ENCODE data around the gene HEMK1. TPM values are rescaled to one million over a fixed set of nuclear protein-coding genes. Genes with fewer than 3 reads are reported as not detected.

HEMK1 gene
- polyA plus RNA-seq, 2 of the 4 experiments (the other 2 are of a cell fraction): 4.3 to 4.7 TPM

DNA sequence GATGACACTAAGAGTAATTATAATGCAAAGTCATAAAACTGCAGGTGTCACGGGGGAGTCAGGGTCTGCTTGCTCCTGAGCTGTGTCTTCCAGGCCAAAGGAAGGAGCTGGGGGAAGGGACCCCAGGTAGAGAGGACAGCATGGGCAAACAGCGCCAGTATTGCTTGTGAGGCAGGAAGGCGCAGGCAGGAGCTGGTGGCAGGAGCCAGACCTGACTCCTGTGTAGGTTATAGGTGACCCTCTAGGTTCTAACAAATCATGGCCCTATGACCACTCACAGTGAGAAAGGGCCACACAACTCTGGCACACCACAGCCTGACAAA lies 40.4 kb downstream of the HEMK1 start:
- no peaks in the 10 kb centered on the region for H3K9me3 ChIP-seq
- no peak for DNase-seq (ENCODE audit: low read depth in 1 of 2, low spot score in 1 of 2)
- H3K4me1 ChIP-seq: peaks cover 25% of the 10 kb centered on the region
- no peak overlapping the region for H3K27ac ChIP-seq
- no peak for FAIRE-seq
- TF ChIP-seq EP300 (IDR thresholded peaks at IDR 0.05): no peak
- no peak for TF ChIP-seq KDM1A (IDR thresholded peaks at IDR 0.05; ENCODE audit: low read depth)
- no peak for TF ChIP-seq HOXB5 (CRISPR knock-in tag; IDR thresholded peaks at IDR 0.05)
- no peak for TF ChIP-seq HOXB13 (CRISPR knock-in tag; IDR thresholded peaks at IDR 0.05; ENCODE audit: low read depth)
- ATAC-seq: no peak
- H3K4me2 ChIP-seq: no peak overlapping the region
- ChIA-PET CTCF (interaction anchor here (1.3 to 18.5 kb wide), 3 partner anchors 21 to 59 kb away, joined by 3 to 375 read pairs (median 3); partner anchors contain the start of genes C3orf18 and HEMK1), POLR2A (interaction anchor here (1.0 kb wide), 1 partner anchor 40 kb away, joined by 4 read pairs; the partner anchor contains the start of gene HEMK1)
- 90% methylated on average over 3 of the region's 3 CpGs for WGBS (ENCODE audit: missing lambda C conversion rate)
- no peak overlapping the region for H3K4me3 ChIP-seq

DNA sequence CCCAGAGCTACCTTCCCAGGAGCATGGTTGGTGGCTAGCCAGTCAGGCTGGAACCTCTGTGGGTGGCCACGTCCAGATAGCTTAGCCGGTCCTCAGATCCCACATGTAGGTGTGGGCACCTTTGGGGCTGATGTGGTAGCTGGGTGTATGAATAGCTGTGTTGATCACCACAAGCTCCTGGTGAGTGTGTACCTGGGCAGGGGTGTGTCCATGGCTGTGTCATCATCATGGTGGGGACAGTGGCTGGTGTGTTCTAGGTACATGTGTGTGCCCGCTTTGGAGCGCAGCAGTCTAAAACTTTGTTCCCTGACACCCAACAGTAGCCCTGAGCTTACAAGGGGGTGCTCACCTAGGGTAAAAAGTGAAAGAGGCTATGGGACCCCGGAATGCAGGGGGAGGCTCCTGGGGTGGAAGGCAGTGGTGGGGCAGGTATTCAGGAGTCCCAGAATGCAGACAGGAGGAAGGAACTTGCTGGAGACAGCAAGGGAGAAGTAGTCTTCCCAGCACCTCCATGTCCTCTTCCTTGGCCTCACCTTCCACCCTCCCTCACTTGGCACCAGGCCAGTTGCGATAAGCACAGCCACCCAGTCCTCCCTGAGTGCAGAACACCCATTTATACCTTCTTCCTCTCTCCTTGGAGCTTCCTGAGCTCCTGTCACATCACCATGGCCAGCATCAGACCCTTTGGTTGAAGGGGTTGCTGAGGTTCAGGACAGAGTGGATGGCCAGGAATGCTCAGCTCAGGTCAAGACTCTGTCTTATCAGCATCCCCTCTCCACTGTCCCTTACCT lies 41.1 kb downstream of the HEMK1 start:
- no peak for TF ChIP-seq TFCP2L1 (CRISPR knock-in tag; IDR thresholded peaks at IDR 0.05)
- TF ChIP-seq CHD2 (IDR thresholded peaks at IDR 0.05; ENCODE audit: low read length, partially characterized antibody): no peak
- TF ChIP-seq, protein P1, sequence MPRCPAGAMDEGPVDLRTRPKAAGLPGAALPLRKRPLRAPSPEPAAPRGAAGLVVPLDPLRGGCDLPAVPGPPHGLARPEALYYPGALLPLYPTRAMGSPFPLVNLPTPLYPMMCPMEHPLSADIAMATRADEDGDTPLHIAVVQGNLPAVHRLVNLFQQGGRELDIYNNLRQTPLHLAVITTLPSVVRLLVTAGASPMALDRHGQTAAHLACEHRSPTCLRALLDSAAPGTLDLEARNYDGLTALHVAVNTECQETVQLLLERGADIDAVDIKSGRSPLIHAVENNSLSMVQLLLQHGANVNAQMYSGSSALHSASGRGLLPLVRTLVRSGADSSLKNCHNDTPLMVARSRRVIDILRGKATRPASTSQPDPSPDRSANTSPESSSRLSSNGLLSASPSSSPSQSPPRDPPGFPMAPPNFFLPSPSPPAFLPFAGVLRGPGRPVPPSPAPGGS (IDR thresholded peaks at IDR 0.05): no peak
- TF ChIP-seq FOXS1 (CRISPR knock-in tag; IDR thresholded peaks at IDR 0.05): no peak
- TF ChIP-seq RARB (CRISPR knock-in tag; IDR thresholded peaks at IDR 0.05): no peak
- no peak for TF ChIP-seq BHLHE40 (IDR thresholded peaks at IDR 0.05; ENCODE audit: low read depth, low read length)
- no peak for TF ChIP-seq CBX2 (IDR thresholded peaks at IDR 0.05; ENCODE audit: borderline replicate concordance, low read depth)
- no peak for TF ChIP-seq JUN (IDR thresholded peaks at IDR 0.05)
- no peak for TF ChIP-seq HEYL (CRISPR knock-in tag; IDR thresholded peaks at IDR 0.05)
- no peak for TF ChIP-seq ZNF302 (CRISPR knock-in tag; IDR thresholded peaks at IDR 0.05)
- TF ChIP-seq, protein P2, sequence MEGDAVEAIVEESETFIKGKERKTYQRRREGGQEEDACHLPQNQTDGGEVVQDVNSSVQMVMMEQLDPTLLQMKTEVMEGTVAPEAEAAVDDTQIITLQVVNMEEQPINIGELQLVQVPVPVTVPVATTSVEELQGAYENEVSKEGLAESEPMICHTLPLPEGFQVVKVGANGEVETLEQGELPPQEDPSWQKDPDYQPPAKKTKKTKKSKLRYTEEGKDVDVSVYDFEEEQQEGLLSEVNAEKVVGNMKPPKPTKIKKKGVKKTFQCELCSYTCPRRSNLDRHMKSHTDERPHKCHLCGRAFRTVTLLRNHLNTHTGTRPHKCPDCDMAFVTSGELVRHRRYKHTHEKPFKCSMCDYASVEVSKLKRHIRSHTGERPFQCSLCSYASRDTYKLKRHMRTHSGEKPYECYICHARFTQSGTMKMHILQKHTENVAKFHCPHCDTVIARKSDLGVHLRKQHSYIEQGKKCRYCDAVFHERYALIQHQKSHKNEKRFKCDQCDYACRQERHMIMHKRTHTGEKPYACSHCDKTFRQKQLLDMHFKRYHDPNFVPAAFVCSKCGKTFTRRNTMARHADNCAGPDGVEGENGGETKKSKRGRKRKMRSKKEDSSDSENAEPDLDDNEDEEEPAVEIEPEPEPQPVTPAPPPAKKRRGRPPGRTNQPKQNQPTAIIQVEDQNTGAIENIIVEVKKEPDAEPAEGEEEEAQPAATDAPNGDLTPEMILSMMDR (IDR thresholded peaks at IDR 0.05): no peak
- TF ChIP-seq GATA3 (IDR thresholded peaks at IDR 0.05; ENCODE audit: borderline replicate concordance): no peak
- TF ChIP-seq RNF2 (IDR thresholded peaks at IDR 0.05; ENCODE audit: borderline replicate concordance, low read depth): no peak
- TF ChIP-seq, protein P3, sequence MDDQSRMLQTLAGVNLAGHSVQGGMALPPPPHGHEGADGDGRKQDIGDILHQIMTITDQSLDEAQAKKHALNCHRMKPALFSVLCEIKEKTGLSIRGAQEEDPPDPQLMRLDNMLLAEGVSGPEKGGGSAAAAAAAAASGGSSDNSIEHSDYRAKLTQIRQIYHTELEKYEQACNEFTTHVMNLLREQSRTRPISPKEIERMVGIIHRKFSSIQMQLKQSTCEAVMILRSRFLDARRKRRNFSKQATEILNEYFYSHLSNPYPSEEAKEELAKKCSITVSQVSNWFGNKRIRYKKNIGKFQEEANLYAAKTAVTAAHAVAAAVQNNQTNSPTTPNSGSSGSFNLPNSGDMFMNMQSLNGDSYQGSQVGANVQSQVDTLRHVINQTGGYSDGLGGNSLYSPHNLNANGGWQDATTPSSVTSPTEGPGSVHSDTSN (IDR thresholded peaks at IDR 0.05): no peak
- no peak for TF ChIP-seq SMC3 (IDR thresholded peaks at IDR 0.05)
- TF ChIP-seq TP53 (CRISPR knock-in tag; IDR thresholded peaks at IDR 0.05): no peak
- TF ChIP-seq, protein P4, sequence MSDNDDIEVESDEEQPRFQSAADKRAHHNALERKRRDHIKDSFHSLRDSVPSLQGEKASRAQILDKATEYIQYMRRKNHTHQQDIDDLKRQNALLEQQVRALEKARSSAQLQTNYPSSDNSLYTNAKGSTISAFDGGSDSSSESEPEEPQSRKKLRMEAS (IDR thresholded peaks at IDR 0.05): no peak
- ChIA-PET CTCF (interaction anchor here (1.3 to 18.5 kb wide), 4 partner anchors 22 to 776 kb away, joined by 3 to 375 read pairs (median 54); partner anchors contain the start of genes C3orf18, HEMK1 and MANF), POLR2A (interaction anchor here (1.0 kb wide), 1 partner anchor 41 kb away, joined by 4 read pairs; the partner anchor contains the start of gene HEMK1)
- no peak overlapping the region for H3K27ac ChIP-seq
- peak overlapping the region; percentile 97 for H3K4me2 ChIP-seq
- FAIRE-seq: no peak
- H3K4me3 ChIP-seq: no peak overlapping the region; the same call in 2 of the 3 replicates
- H3K4me1 ChIP-seq: peaks cover 21% of the 10 kb centered on the region
- no peak for ATAC-seq
- no peak for DNase-seq (ENCODE audit: low read depth in 1 of 2, low spot score in 1 of 2)
- no peaks in the 10 kb centered on the region for H3K9me3 ChIP-seq
- WGBS (ENCODE audit: missing lambda C conversion rate): 91% methylated on average over 4 of the region's 6 CpGs
